ENCODE data around the gene MAP3K5.

Gene MAP3K5

DNA sequence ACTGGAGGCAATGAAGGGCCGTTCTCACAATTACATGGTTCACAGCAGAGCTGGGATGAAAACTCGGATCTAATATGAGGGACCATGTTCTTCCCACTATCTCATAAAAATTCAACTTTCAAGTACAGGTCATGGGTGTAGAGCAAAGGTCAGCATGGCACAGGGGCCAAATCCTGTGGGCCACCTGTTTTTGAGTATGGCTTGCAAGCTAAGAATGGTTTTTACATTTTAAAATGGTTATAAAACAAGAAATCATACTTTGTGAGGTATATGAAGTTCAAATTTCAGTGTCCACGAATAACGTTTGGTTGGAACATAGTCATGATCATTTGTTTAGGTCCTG, 4.6 kb downstream of the MAP3K5 start:
- TF ChIP-seq POLR2AphosphoS5 (IDR thresholded peaks at IDR 0.05; ENCODE audit: low read depth, low read length) (no peak), TAF1 (IDR thresholded peaks at IDR 0.05; ENCODE audit: borderline replicate concordance, insufficient read depth, low read length) (no peak), FOXP2 (optimal IDR thresholded peaks at IDR 0.05; ENCODE audit: borderline replicate concordance, extremely low read depth, extremely low read length, insufficient read depth) (no peak), SIN3A (IDR thresholded peaks at IDR 0.05; ENCODE audit: borderline replicate concordance, insufficient read depth, low read length) (no peak)
- TF ChIP-seq, protein P1, sequence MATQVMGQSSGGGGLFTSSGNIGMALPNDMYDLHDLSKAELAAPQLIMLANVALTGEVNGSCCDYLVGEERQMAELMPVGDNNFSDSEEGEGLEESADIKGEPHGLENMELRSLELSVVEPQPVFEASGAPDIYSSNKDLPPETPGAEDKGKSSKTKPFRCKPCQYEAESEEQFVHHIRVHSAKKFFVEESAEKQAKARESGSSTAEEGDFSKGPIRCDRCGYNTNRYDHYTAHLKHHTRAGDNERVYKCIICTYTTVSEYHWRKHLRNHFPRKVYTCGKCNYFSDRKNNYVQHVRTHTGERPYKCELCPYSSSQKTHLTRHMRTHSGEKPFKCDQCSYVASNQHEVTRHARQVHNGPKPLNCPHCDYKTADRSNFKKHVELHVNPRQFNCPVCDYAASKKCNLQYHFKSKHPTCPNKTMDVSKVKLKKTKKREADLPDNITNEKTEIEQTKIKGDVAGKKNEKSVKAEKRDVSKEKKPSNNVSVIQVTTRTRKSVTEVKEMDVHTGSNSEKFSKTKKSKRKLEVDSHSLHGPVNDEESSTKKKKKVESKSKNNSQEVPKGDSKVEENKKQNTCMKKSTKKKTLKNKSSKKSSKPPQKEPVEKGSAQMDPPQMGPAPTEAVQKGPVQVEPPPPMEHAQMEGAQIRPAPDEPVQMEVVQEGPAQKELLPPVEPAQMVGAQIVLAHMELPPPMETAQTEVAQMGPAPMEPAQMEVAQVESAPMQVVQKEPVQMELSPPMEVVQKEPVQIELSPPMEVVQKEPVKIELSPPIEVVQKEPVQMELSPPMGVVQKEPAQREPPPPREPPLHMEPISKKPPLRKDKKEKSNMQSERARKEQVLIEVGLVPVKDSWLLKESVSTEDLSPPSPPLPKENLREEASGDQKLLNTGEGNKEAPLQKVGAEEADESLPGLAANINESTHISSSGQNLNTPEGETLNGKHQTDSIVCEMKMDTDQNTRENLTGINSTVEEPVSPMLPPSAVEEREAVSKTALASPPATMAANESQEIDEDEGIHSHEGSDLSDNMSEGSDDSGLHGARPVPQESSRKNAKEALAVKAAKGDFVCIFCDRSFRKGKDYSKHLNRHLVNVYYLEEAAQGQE (IDR thresholded peaks at IDR 0.05; ENCODE audit: insufficient read depth in 1 of 2, low read depth in 2 of 2, low read length in 2 of 2), result no peak

DNA sequence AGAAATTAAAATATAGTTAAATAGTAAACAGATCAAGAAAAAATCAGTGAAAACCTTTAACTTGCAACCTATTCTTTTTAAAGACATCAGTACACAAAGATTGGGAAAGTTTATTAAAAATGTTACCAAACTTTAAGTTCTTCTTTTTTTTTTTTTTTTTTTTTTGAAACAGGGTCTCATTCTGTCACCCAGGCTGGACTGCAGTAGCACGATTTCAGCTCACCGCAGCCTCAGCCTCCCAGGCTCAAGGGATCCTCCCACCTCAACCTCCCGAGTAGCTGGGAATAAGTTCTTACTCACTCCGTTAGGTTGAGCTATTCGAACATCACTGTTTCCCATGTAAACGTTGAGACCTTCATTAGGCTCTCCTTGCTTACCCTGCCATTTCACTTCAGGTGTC, 5.6 kb downstream of the MAP3K5 start:
- TF ChIP-seq TAF1 (IDR thresholded peaks at IDR 0.05; ENCODE audit: borderline replicate concordance, insufficient read depth, low read length) (no peak), FOXP2 (optimal IDR thresholded peaks at IDR 0.05; ENCODE audit: borderline replicate concordance, extremely low read depth, extremely low read length, insufficient read depth) (no peak), POLR2AphosphoS5 (IDR thresholded peaks at IDR 0.05; ENCODE audit: low read depth, low read length) (no peak), SIN3A (IDR thresholded peaks at IDR 0.05; ENCODE audit: borderline replicate concordance, insufficient read depth, low read length) (no peak)
- TF ChIP-seq, protein P1 (IDR thresholded peaks at IDR 0.05; ENCODE audit: insufficient read depth in 1 of 2, low read depth in 2 of 2, low read length in 2 of 2), result no peak

DNA sequence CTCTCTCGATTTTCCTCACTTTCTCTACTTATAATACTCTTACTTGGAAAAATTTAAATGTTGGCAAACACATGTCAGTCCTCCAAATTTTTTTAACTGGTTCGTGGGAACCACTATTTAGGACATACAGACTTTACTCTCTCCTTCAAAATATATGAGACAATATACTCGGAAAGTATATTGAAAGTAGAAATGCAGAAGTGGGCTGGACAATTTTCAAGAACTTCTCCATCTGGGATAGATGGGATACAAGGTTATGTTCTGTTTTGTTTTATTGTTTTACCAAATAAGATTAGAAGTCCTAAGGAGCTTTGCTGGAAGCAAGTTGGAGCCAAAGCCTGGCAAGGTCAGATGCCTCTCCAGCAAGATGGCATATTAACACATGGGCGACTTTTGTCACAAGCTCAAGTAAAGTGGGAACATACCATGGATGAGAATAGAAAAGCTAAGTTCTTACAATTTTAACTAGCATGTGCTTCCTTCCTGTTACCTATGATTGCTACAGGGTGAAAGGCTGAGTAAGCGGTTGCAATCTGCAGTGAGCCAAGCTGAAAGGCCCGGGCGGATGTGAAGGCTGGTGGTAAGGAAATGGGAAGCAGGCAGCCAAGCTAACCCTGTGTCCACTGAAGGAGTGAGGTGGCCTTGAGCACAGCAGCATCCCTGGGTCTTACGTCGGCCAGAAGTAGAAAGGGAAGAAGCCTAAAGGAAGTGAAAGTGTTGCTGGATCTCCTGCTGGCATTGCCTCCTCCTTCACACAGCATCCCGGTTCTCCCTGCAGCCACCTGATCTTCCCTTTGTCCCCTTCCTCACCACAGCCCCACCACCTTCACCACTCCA, 7.1 kb downstream of the MAP3K5 start:
- no peak for TF ChIP-seq POLR2AphosphoS5 (IDR thresholded peaks at IDR 0.05; ENCODE audit: low read depth, low read length)
- TF ChIP-seq, protein P1 (IDR thresholded peaks at IDR 0.05; ENCODE audit: insufficient read depth in 1 of 2, low read depth in 2 of 2, low read length in 2 of 2), result no peak
- TF ChIP-seq FOXP2 (optimal IDR thresholded peaks at IDR 0.05; ENCODE audit: borderline replicate concordance, extremely low read depth, extremely low read length, insufficient read depth), result no peak

DNA sequence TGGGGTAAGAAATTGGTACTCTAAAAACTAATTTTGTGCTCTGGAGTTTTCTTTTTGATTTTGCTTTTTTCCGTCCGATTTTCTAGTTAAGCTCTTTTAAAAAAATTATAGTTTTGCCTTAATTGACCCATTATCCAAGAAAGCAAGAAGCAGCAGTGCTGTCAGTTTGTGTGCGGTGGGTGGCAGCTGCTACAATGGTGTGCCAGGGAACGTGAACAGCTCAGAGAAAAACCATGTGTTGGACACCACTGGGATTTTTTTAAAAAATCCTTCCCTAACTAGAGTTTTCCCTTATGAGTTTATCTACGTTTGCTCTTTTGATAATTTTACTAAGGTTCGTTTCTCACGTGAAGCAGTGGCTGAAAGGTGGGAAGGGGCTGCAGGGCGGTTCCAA, 8.0 kb downstream of the MAP3K5 start:
- TF ChIP-seq, protein P1 (IDR thresholded peaks at IDR 0.05; ENCODE audit: insufficient read depth in 1 of 2, low read depth in 2 of 2, low read length in 2 of 2), result no peak
- TF ChIP-seq TAF1 (IDR thresholded peaks at IDR 0.05; ENCODE audit: borderline replicate concordance, insufficient read depth, low read length) (no peak), SIN3A (IDR thresholded peaks at IDR 0.05; ENCODE audit: borderline replicate concordance, insufficient read depth, low read length) (no peak), POLR2AphosphoS5 (IDR thresholded peaks at IDR 0.05; ENCODE audit: low read depth, low read length) (no peak), FOXP2 (optimal IDR thresholded peaks at IDR 0.05; ENCODE audit: borderline replicate concordance, extremely low read depth, extremely low read length, insufficient read depth) (no peak)
